Esophagus muscularis mucosa (tissue), 3 donors: ENCODE data around the gene PDGFA.

ENCODE experiments used
- CTCF ChIP-seq, 3 experiments: fragments of 200-600 bp in 2 of 3; fragments of 450-650 bp in 1 of 3; sonication (generic) in 2 of 3; IDR thresholded peaks; one replicate each; pipeline ENCODE4 v1.5.1; 2017 to 2019; ENCODE audit warnings: antibody characterized with exemption in 3 of 3, mild to moderate bottlenecking in 2 of 3, moderate library complexity in 1 of 3
- POLR2A ChIP-seq: fragments of 450-650 bp; IDR thresholded peaks from one replicate; pipeline ENCODE4 v1.6.1; 2017; ENCODE audit warnings: antibody characterized with exemption, moderate library complexity, mild to moderate bottlenecking, low read depth
- POLR2AphosphoS5 ChIP-seq, 2 donors: sonication (generic); formaldehyde crosslinking; IDR thresholded peaks; one replicate each; pipeline ENCODE4 v1.6.1; 2017; ENCODE audit warnings: antibody characterized with exemption in 2 of 2

- TF ChIP-seq CTCF (IDR thresholded peaks at IDR 0.05) (no peak), POLR2A (no peak), POLR2AphosphoS5 (IDR thresholded peaks at IDR 0.05) (no peak)
Observed at GRCh38 chr7:469563-469961, 50.1 kb downstream of the PDGFA start.
